ENCODE data around the gene MTMR10. TPM values are rescaled to one million over a fixed set of nuclear protein-coding genes. Genes with fewer than 3 reads are reported as not detected.

Gene MTMR10
- total RNA-seq, 4 donors from 2014 or later: 36.2 to 64.8 (median 45.9) TPM

DNA sequence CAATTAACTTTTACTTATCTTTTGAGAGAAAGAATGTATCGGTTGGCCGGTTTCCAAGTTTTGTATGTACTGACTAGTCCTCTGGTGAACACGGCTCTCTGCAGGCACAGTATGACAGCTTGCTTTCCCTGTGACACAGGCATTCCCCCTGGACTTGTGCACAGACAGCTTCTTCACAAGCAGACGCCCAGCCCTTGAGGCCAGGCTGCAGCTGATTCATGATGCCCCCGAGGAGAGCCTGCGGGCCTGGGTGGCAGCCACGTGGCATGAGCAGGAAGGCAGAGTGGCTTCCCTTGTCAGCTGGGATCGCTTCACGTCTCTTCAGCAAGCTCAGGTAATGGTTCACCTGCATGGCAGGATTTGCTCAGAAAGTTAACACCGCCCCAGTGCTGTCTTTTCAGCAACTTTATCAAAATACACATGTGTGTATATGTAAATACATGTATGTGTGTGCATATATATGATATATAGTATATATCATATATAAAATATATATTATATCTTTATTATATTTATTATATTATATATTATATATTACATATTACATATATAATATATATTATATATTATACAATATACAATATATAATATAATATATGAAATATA, 62.3 kb downstream of the MTMR10 start:
- no peak overlapping the region for H3K27ac ChIP-seq
- peaks cover 19 to 22% of the 10 kb centered on the region in 2 donors for H3K36me3 ChIP-seq
- intact Hi-C loops (cut with DNase I): no loop called here
- WGBS, 2 donors: 79 to 85% methylated on average over 10 of the region's 10 CpGs
- H3K9me3 ChIP-seq: no peaks in the 10 kb centered on the region
- peaks cover 6 to 9% of the 10 kb centered on the region in 2 donors for H3K4me1 ChIP-seq
- DNase-seq: no peak
- TF ChIP-seq, protein P1, sequence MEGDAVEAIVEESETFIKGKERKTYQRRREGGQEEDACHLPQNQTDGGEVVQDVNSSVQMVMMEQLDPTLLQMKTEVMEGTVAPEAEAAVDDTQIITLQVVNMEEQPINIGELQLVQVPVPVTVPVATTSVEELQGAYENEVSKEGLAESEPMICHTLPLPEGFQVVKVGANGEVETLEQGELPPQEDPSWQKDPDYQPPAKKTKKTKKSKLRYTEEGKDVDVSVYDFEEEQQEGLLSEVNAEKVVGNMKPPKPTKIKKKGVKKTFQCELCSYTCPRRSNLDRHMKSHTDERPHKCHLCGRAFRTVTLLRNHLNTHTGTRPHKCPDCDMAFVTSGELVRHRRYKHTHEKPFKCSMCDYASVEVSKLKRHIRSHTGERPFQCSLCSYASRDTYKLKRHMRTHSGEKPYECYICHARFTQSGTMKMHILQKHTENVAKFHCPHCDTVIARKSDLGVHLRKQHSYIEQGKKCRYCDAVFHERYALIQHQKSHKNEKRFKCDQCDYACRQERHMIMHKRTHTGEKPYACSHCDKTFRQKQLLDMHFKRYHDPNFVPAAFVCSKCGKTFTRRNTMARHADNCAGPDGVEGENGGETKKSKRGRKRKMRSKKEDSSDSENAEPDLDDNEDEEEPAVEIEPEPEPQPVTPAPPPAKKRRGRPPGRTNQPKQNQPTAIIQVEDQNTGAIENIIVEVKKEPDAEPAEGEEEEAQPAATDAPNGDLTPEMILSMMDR (IDR thresholded peaks at IDR 0.05): no peak
- TF ChIP-seq POLR2A (IDR thresholded peaks at IDR 0.05): no peak
- H3K27me3 ChIP-seq: no peaks in the 10 kb centered on the region
- no peak overlapping the region for H3K4me3 ChIP-seq (replicated peaks in 1 of 3)

- DNase-seq: no peak
- intact Hi-C loops (cut with DNase I): no loop called here
- no peaks in the 10 kb centered on the region for H3K27me3 ChIP-seq
- WGBS, 2 donors: 98 to 99% methylated on average over 3 to 5 of the region's 5 CpGs
- no peak overlapping the region for H3K4me3 ChIP-seq (replicated peaks in 1 of 3)
- no peaks in the 10 kb centered on the region for H3K9me3 ChIP-seq
- peaks cover 17 to 20% of the 10 kb centered on the region in 2 donors for H3K4me1 ChIP-seq
- H3K36me3 ChIP-seq: peaks cover 19 to 22% of the 10 kb centered on the region in 2 donors
- no peak overlapping the region for H3K27ac ChIP-seq
- TF ChIP-seq POLR2A (IDR thresholded peaks at IDR 0.05): no peak
- TF ChIP-seq, protein P1 (IDR thresholded peaks at IDR 0.05): no peak
These were observed 63.4 kb downstream of the MTMR10 start for GRCh38 chr15:30928076-30928475.

DNA sequence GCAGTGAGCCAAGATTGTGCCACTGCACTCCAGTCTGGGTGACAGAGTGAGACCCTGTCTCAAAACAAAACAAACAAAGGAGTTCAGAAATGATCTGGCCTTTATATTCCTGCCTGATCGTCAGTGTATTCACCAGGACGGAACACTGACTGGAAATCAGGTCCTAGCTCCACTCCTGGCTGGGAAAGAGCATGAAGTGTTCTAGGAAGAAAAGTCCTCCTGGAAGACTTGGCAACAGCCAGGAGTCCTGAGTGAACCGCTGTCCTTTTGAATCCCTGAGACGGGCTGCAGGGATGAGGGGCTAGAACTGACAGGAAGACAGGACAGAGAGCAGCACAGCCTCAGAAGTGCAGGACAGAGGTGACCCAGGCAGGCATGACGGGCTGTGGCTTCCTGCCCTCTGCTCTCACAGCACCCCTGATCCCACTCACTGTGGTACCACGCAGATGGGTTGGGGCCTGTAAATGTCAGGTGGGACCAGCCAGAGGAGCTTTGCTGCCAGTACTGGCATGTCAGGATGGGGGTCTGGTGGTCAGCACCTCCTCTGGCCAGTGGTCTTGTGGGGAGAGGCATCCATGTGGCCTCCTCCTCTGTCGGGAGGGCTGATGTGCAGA, 64.2 kb downstream of the MTMR10 start:
- H3K36me3 ChIP-seq: peaks cover 19 to 22% of the 10 kb centered on the region in 2 donors

GRCh38 chr15:30926161-30926560, 65.3 kb downstream of the MTMR10 start:
- WGBS, 2 donors: 95% methylated on average over 8 of the region's 8 CpGs
- no peaks in the 10 kb centered on the region for H3K9me3 ChIP-seq
- no peak overlapping the region for H3K4me3 ChIP-seq (replicated peaks in 1 of 3)
- TF ChIP-seq, protein P1 (IDR thresholded peaks at IDR 0.05): no peak
- no peak for TF ChIP-seq POLR2A (IDR thresholded peaks at IDR 0.05)
- no peak overlapping the region for H3K27ac ChIP-seq
- H3K27me3 ChIP-seq: no peaks in the 10 kb centered on the region
- peaks cover 19 to 22% of the 10 kb centered on the region in 2 donors for H3K36me3 ChIP-seq
- H3K4me1 ChIP-seq: peaks cover 36 to 38% of the 10 kb centered on the region in 2 donors
- DNase-seq: no peak
- intact Hi-C loops (cut with DNase I): no loop called here

More for the DNA sequence above, 64.2 kb downstream of the MTMR10 start:
- Histone ChIP-seq H3K4me1 (peaks cover 25 to 28% of the 10 kb centered on the region in 2 donors), H3K9me3 (no peaks in the 10 kb centered on the region), H3K27me3 (no peaks in the 10 kb centered on the region), H3K4me3 (replicated peaks in 1 of 3) (no peak overlapping the region), H3K27ac (no peak overlapping the region)
- intact Hi-C loops (cut with DNase I): no loop called here
- TF ChIP-seq POLR2A (IDR thresholded peaks at IDR 0.05): no peak
- TF ChIP-seq, protein P1 (IDR thresholded peaks at IDR 0.05): no peak
- WGBS, 2 donors: 85 to 89% methylated on average over 6 to 7 of the region's 7 CpGs
- DNase-seq: no peak

DNA sequence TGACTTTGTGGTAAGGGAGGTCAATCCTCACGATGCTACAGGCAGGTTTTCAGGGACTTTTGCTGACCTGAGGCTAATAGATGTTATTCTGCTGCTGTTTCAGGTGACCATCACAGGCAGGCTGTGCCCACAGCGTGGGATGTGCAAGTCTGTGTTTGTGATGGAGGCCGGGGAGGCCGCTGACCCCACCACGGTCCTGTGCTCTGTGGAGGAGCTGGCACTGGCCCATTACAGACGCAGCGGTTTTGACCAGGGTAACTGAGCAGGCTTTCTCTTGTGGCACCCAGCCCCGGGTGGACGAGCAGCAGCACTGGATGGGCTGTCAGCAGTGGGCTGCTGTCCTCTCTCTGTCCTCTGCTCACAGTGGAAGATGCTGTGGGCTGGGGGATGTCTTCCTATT, 65.7 kb downstream of the MTMR10 start:
- no peak for DNase-seq
- peaks cover 17 to 20% of the 10 kb centered on the region in 2 donors for H3K36me3 ChIP-seq
- WGBS, 2 donors: 88 to 94% methylated on average over 9 of the region's 9 CpGs

More for the DNA sequence above, 65.7 kb downstream of the MTMR10 start:
- H3K27ac ChIP-seq: no peak overlapping the region
- no peak for TF ChIP-seq POLR2A (IDR thresholded peaks at IDR 0.05)
- TF ChIP-seq, protein P1 (IDR thresholded peaks at IDR 0.05): no peak
- intact Hi-C loops (cut with DNase I): no loop called here
- H3K4me3 ChIP-seq (replicated peaks in 1 of 3): no peak overlapping the region
- no peaks in the 10 kb centered on the region for H3K9me3 ChIP-seq
- peaks cover 40 to 42% of the 10 kb centered on the region in 2 donors for H3K4me1 ChIP-seq
- H3K27me3 ChIP-seq: no peaks in the 10 kb centered on the region
